Stomach (tissue), 4 donors: ENCODE data around the gene SRSF1.

Experiments used
- POLR2A ChIP-seq, 4 donors: fragments of 450-650 bp; IDR thresholded peaks; one replicate each; pipeline ENCODE4 v1.6.1; 2016; ENCODE audit warnings: antibody characterized with exemption in 4 of 4, control low read depth in 2 of 4, mild to moderate bottlenecking in 1 of 4, moderate library complexity in 1 of 4
- POLR2AphosphoS5 ChIP-seq, 3 donors: sonication (generic); formaldehyde crosslinking; IDR thresholded peaks; one replicate each; pipeline ENCODE4 v1.6.1; 2016; ENCODE audit warnings: antibody characterized with exemption in 3 of 3
- TF ChIP-seq, protein P1 (sequence below), 7 experiments: fragments of 450-650 bp in 4 of 7; fragments of 200-600 bp in 3 of 7; sonication (generic) in 3 of 7; IDR thresholded peaks; one replicate each; pipeline ENCODE4 v1.5.1; 2016 to 2019; ENCODE audit warnings: antibody characterized with exemption in 7 of 7, control low read depth in 2 of 7, mild to moderate bottlenecking in 1 of 7

DNA sequence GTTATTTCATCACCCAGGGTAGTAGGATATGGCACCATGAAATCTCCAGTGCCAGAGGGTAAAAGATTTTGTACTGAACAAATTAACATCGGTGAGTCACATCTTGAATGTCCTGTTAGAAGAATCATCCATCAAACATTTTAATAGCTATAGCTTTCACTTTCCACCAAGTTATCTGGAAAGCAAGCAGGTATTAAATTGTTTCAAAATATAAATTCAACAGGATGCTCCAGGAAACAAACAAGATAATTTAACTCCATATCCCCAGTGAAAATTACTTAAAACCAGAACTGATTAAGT lies 21.4 kb downstream of the SRSF1 start:
- TF ChIP-seq, protein P1, sequence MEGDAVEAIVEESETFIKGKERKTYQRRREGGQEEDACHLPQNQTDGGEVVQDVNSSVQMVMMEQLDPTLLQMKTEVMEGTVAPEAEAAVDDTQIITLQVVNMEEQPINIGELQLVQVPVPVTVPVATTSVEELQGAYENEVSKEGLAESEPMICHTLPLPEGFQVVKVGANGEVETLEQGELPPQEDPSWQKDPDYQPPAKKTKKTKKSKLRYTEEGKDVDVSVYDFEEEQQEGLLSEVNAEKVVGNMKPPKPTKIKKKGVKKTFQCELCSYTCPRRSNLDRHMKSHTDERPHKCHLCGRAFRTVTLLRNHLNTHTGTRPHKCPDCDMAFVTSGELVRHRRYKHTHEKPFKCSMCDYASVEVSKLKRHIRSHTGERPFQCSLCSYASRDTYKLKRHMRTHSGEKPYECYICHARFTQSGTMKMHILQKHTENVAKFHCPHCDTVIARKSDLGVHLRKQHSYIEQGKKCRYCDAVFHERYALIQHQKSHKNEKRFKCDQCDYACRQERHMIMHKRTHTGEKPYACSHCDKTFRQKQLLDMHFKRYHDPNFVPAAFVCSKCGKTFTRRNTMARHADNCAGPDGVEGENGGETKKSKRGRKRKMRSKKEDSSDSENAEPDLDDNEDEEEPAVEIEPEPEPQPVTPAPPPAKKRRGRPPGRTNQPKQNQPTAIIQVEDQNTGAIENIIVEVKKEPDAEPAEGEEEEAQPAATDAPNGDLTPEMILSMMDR (IDR thresholded peaks at IDR 0.05) = no peak
- no peak for TF ChIP-seq POLR2A (IDR thresholded peaks at IDR 0.05)
- no peak for TF ChIP-seq POLR2AphosphoS5 (IDR thresholded peaks at IDR 0.05)
